HUES64 (cell line): ENCODE data around the gene CDH23.

Source experiments
- H3K27ac ChIP-seq: 2 replicates; pipeline ENCODE4 v1.7.0; 2013; ENCODE audit warnings: low read depth, low read length, inconsistent platforms
- H3K27me3 ChIP-seq: 2 replicates; pipeline ENCODE4 v1.6.1; 2013; ENCODE audit warnings: mild to moderate bottlenecking, low read length; ENCODE audit not compliant: insufficient read depth
- H3K36me3 ChIP-seq: 2 replicates; pipeline ENCODE4 v1.6.1; 2013; ENCODE audit warnings: mild to moderate bottlenecking, low read length; ENCODE audit not compliant: insufficient read depth
- H3K4me1 ChIP-seq: 2 replicates; pipeline ENCODE4 v1.6.1; 2013; ENCODE audit warnings: mild to moderate bottlenecking, low read length, moderate library complexity; ENCODE audit not compliant: insufficient read depth
- H3K4me3 ChIP-seq: 2 replicates; pipeline ENCODE4 v1.5.1; 2013; ENCODE audit warnings: mild to moderate bottlenecking, low read length, moderate library complexity
- H3K9ac ChIP-seq: 2 replicates; pipeline ENCODE4 v1.6.1; 2013; ENCODE audit warnings: mild to moderate bottlenecking, low read depth, low read length
- H3K9me3 ChIP-seq: 2 replicates; pipeline ENCODE4 v1.6.1; 2013; ENCODE audit warnings: low read depth, low read length; ENCODE audit not compliant: insufficient read depth
- WGBS: fragments of 150-250, 120-280 bp; methylation state at CpG from one replicate; pipeline ENCODE4 v1.1.7; 2013; ENCODE audit warnings: missing lambda C conversion rate; 5-methylcytosine and 5-hydroxymethylcytosine counted together

The CDH23 gene

GRCh38 chr10:71573562-71574518 is 177.1 kb downstream of the CDH23 start:
- Histone ChIP-seq H3K27ac (no peak overlapping the region), H3K27me3 (no peaks in the 10 kb centered on the region), H3K9ac (no peak overlapping the region), H3K4me1 (peaks cover 16% of the 10 kb centered on the region; the same call in 1 of the 2 replicates), H3K36me3 (no peaks in the 10 kb centered on the region), H3K4me3 (no peak overlapping the region), H3K9me3 (no peaks in the 10 kb centered on the region)
- WGBS = 88% methylated on average over 20 of the region's 22 CpGs

- H3K4me3 ChIP-seq = no peak overlapping the region
- H3K36me3 ChIP-seq = no peaks in the 10 kb centered on the region
- H3K4me1 ChIP-seq = peaks cover 16% of the 10 kb centered on the region; the same call in 1 of the 2 replicates
- no peak overlapping the region for H3K27ac ChIP-seq
- H3K9me3 ChIP-seq = no peaks in the 10 kb centered on the region
- WGBS = 88% methylated on average over 14 of the region's 14 CpGs
- H3K9ac ChIP-seq = no peak overlapping the region
- no peaks in the 10 kb centered on the region for H3K27me3 ChIP-seq
These were observed 178.7 kb downstream of the CDH23 start for GRCh38 chr10:71575451-71575850.

- no peak overlapping the region; the same call in 1 of the 2 replicates for H3K9ac ChIP-seq
- no peaks in the 10 kb centered on the region for H3K36me3 ChIP-seq
- H3K27me3 ChIP-seq = no peaks in the 10 kb centered on the region
- H3K4me1 ChIP-seq = peaks cover 16% of the 10 kb centered on the region; the same call in 1 of the 2 replicates
- WGBS = 69% methylated on average over 16 of the region's 16 CpGs
- H3K9me3 ChIP-seq = no peaks in the 10 kb centered on the region
- no peak overlapping the region for H3K4me3 ChIP-seq
- H3K27ac ChIP-seq = no peak overlapping the region
These were observed 179.4 kb downstream of the CDH23 start for GRCh38 chr10:71575934-71576801.

GRCh38 chr10:71576842-71577241 is 180.1 kb downstream of the CDH23 start:
- no peaks in the 10 kb centered on the region for H3K36me3 ChIP-seq
- H3K9ac ChIP-seq = no peak overlapping the region
- no peak overlapping the region for H3K27ac ChIP-seq
- no peak overlapping the region for H3K4me3 ChIP-seq
- WGBS = 91% methylated on average over 9 of the region's 9 CpGs
- no peaks in the 10 kb centered on the region for H3K9me3 ChIP-seq
- H3K27me3 ChIP-seq = no peaks in the 10 kb centered on the region
- peaks cover 16% of the 10 kb centered on the region; the same call in 1 of the 2 replicates for H3K4me1 ChIP-seq

DNA sequence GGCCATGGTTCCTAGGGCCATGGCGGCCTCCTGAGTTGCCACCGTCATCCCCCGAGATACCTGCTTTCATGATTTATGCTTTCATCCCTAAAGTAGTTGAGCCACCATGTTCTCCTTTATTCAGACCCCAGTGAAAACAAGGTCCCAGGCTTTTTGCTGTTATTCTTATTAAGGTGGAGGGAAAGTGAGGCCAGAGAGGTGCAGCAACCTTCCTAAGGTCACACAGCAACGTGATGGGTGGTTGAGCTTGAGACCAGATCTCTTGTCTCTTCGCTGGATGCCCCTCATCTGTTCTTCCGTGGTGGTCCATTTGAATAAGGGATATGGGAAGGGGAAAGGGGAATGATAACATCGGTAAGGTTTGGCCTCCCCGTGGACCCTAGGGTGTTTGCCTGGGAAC is 180.6 kb downstream of the CDH23 start:
- Histone ChIP-seq H3K27ac (no peak overlapping the region), H3K9me3 (no peaks in the 10 kb centered on the region), H3K9ac (no peak overlapping the region), H3K4me3 (no peak overlapping the region), H3K27me3 (no peaks in the 10 kb centered on the region), H3K36me3 (no peaks in the 10 kb centered on the region), H3K4me1 (peaks cover 16% of the 10 kb centered on the region; the same call in 1 of the 2 replicates)
- whole genome bisulfite sequencing = 92% methylated on average over 8 of the region's 8 CpGs

DNA sequence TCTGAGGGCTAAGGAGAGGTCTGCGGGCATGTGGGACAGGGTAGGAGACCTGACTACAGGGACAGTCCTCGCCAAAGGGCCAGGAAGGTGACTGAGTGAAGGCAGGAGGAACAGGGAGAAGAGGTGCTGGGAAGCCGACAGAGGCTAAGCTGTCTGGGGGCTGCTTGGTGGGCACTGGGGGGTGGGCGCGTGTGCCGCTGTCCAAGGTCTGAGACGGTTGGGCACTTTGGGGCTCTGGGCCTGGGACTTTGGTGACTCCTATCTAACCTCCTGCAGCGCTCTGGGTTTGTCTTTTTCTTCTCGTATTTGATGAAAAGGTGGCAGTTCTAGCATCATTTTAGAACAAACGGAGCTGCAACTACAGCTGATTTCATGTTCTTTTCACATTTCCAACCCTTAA is 181.3 kb downstream of the CDH23 start:
- Histone ChIP-seq H3K4me3 (no peak overlapping the region), H3K36me3 (no peaks in the 10 kb centered on the region), H3K9ac (no peak overlapping the region), H3K4me1 (peaks cover 16% of the 10 kb centered on the region; the same call in 1 of the 2 replicates), H3K27ac (no peak overlapping the region), H3K27me3 (no peaks in the 10 kb centered on the region), H3K9me3 (no peaks in the 10 kb centered on the region)
- 85% methylated on average over 10 of the region's 10 CpGs for WGBS

DNA sequence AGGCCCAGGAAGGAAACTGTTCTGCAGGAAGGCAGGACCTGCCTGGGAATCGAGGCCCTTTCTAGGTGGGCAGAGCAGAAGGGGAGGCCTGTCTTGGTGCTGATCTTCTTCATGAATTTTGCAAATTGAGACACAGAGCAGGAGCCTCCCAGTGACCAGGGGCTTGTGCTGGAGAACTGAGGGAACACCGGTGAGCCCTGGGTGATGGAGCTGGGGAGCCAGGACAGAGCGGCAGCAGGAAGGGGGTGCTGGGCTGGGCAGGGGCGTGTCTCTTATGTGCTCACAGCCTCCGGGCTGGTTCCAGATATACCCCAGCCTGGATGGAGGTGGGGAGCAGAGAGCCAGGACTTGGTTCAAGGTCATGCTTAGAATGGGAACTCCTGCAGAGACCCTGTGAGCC is 182.9 kb downstream of the CDH23 start:
- Histone ChIP-seq H3K9ac (no peak overlapping the region), H3K4me1 (peaks cover 11% of the 10 kb centered on the region; the same call in 1 of the 2 replicates), H3K27ac (no peak overlapping the region), H3K36me3 (no peaks in the 10 kb centered on the region), H3K4me3 (no peak overlapping the region), H3K9me3 (no peaks in the 10 kb centered on the region), H3K27me3 (no peaks in the 10 kb centered on the region)
- 89% methylated on average over 5 of the region's 5 CpGs for WGBS

DNA sequence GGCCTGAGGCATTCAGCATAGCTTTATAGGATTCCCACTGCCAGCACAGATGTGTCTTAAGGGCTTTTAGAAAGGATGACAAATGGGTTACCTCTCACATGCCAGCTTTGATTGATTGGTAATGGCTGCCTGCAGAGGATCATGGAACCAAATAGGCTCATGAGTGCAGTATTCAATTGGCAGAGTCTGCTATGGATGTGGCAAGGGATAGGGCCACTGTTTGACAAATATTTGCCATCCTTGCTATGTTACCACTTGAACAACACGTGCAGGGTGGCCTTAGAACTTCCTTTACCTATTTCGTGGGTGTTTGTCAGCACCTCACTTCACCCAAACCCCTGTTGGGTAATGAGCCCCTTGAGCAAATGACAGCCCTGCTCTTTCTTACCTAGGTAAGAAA is 183.7 kb downstream of the CDH23 start:
- no peak overlapping the region for H3K9ac ChIP-seq
- no peaks in the 10 kb centered on the region for H3K9me3 ChIP-seq
- peaks cover 8% of the 10 kb centered on the region; the same call in 1 of the 2 replicates for H3K4me1 ChIP-seq
- H3K27ac ChIP-seq = no peak overlapping the region
- no peaks in the 10 kb centered on the region for H3K36me3 ChIP-seq
- no peaks in the 10 kb centered on the region for H3K27me3 ChIP-seq
- whole genome bisulfite sequencing = 88% methylated on average over 2 of the region's 2 CpGs
- no peak overlapping the region for H3K4me3 ChIP-seq

GRCh38 chr10:71580926-71581325 is 184.2 kb downstream of the CDH23 start:
- 88% methylated on average over 2 of the region's 2 CpGs for WGBS
- Histone ChIP-seq H3K9me3 (no peaks in the 10 kb centered on the region), H3K9ac (no peak overlapping the region), H3K4me3 (no peak overlapping the region), H3K36me3 (no peaks in the 10 kb centered on the region), H3K27ac (no peak overlapping the region), H3K4me1 (peaks cover 7% of the 10 kb centered on the region), H3K27me3 (no peaks in the 10 kb centered on the region)

DNA sequence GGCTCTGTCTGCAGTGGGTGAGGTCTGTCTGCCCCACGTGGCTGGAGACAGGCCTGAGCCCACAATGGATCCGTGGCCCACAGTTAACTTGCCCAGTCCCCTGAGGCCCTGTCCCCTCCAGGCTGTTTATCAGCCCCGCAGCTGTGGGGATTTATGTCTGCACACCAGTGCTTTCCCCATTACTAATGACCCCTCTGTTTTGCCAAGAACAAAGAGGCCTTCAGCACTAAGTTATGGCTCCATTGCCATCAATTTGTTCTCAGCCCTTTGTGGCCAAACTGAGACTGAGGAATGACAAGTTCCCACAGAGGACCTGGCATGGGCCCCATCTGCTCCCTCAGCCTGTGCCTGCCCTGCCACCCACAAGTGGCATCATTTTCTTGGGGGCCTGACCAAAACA is 184.7 kb downstream of the CDH23 start:
- WGBS = 87% methylated on average over 3 of the region's 3 CpGs
- Histone ChIP-seq H3K4me3 (no peak overlapping the region), H3K27me3 (no peaks in the 10 kb centered on the region), H3K9me3 (no peaks in the 10 kb centered on the region), H3K9ac (no peak overlapping the region), H3K4me1 (peaks cover 3% of the 10 kb centered on the region), H3K27ac (no peak overlapping the region), H3K36me3 (no peaks in the 10 kb centered on the region)

DNA sequence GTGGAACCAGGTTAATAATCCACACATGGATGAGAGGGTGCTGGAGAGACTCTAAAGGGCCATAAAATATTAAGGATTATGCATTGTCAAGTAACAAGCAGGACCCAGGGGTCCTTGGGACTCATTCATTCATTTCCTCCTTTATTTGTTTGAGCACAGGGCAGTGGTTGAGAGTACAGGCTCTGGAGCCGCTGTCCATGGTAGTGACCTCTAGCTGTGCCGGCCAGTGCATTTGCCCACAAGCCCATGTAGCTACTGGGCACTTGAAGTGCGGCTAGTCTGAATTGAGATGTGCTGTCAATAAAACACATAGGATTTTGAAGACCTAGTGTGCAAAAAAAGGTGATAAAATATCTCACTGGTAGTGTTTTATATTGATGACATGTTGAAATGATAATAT is 185.3 kb downstream of the CDH23 start:
- Histone ChIP-seq H3K36me3 (no peaks in the 10 kb centered on the region), H3K4me1 (peaks cover 3% of the 10 kb centered on the region; the same call in 1 of the 2 replicates), H3K9ac (no peak overlapping the region), H3K4me3 (no peak overlapping the region), H3K27ac (no peak overlapping the region), H3K27me3 (no peaks in the 10 kb centered on the region), H3K9me3 (no peaks in the 10 kb centered on the region)
- 67% methylated on average over 3 of the region's 3 CpGs for WGBS
